ENCODE data around the gene TMEM72. TPM values are rescaled to one million over a fixed set of nuclear protein-coding genes. Genes with fewer than 3 reads are reported as not detected.

The TMEM72 gene
- total and polyA plus RNA-seq, 2 experiments from 2014 or later = not detected

- Histone ChIP-seq H3K4me1 (ENCODE audit: insufficient read depth) (0 out of 2 replicates have a peak, but pooled peaks cover 6% of the 10 kb centered on the region), H3K4me2 (no peak overlapping the region), H4K20me1 (replicated peaks; ENCODE audit: insufficient read depth) (no peaks in the 10 kb centered on the region), H3K9me2 (ENCODE audit: insufficient read depth) (no peaks in the 10 kb centered on the region), H3K4me3 (no peak overlapping the region), H3K36me3 (ENCODE audit: insufficient read depth) (no peaks in the 10 kb centered on the region), H3K27ac (ENCODE audit: low read depth) (no peak overlapping the region), H3K27me3 (ENCODE audit: insufficient read depth) (no peaks in the 10 kb centered on the region), H2AFZ (no peak overlapping the region), H3K79me2 (replicated peaks; ENCODE audit: insufficient read depth) (no peaks in the 10 kb centered on the region), H3F3A (replicated peaks; ENCODE audit: low read depth) (no peaks in the 10 kb centered on the region)
- peaks cover 10% of the 10 kb centered on the region for H3K27me3 Mint-ChIP-seq (ENCODE audit: insufficient read depth, low read depth, poor library complexity)
- H3K9me3 Mint-ChIP-seq = peaks cover 3% of the 10 kb centered on the region; the same call in 1 of the 3 replicates
- no peak overlapping the region for H3K27ac Mint-ChIP-seq
- DNase-seq (ENCODE audit: low spot score) (no peak), ATAC-seq (no peak)
- TF ChIP-seq STAT1 (IDR thresholded peaks at IDR 0.05; ENCODE audit: unreplicated experiment) (no peak), ZNF114 (CRISPR knock-in tag; IDR thresholded peaks at IDR 0.05) (no peak), EZH2 (IDR thresholded peaks at IDR 0.05; ENCODE audit: low read depth, unreplicated experiment) (no peak), JUNB (IDR thresholded peaks at IDR 0.05; ENCODE audit: unreplicated experiment) (no peak), ZNF331 (CRISPR knock-in tag; IDR thresholded peaks at IDR 0.05; ENCODE audit: low read depth) (no peak), NANOG (IDR thresholded peaks at IDR 0.05; ENCODE audit: borderline replicate concordance) (no peak), ZNF462 (CRISPR knock-in tag; IDR thresholded peaks at IDR 0.05) (no peak)
- TF ChIP-seq, protein P1, sequence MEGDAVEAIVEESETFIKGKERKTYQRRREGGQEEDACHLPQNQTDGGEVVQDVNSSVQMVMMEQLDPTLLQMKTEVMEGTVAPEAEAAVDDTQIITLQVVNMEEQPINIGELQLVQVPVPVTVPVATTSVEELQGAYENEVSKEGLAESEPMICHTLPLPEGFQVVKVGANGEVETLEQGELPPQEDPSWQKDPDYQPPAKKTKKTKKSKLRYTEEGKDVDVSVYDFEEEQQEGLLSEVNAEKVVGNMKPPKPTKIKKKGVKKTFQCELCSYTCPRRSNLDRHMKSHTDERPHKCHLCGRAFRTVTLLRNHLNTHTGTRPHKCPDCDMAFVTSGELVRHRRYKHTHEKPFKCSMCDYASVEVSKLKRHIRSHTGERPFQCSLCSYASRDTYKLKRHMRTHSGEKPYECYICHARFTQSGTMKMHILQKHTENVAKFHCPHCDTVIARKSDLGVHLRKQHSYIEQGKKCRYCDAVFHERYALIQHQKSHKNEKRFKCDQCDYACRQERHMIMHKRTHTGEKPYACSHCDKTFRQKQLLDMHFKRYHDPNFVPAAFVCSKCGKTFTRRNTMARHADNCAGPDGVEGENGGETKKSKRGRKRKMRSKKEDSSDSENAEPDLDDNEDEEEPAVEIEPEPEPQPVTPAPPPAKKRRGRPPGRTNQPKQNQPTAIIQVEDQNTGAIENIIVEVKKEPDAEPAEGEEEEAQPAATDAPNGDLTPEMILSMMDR (conservative IDR thresholded peaks at IDR 0.05; ENCODE audit: low read depth in 2 of 2) = no peak
- TF ChIP-seq, protein P2, sequence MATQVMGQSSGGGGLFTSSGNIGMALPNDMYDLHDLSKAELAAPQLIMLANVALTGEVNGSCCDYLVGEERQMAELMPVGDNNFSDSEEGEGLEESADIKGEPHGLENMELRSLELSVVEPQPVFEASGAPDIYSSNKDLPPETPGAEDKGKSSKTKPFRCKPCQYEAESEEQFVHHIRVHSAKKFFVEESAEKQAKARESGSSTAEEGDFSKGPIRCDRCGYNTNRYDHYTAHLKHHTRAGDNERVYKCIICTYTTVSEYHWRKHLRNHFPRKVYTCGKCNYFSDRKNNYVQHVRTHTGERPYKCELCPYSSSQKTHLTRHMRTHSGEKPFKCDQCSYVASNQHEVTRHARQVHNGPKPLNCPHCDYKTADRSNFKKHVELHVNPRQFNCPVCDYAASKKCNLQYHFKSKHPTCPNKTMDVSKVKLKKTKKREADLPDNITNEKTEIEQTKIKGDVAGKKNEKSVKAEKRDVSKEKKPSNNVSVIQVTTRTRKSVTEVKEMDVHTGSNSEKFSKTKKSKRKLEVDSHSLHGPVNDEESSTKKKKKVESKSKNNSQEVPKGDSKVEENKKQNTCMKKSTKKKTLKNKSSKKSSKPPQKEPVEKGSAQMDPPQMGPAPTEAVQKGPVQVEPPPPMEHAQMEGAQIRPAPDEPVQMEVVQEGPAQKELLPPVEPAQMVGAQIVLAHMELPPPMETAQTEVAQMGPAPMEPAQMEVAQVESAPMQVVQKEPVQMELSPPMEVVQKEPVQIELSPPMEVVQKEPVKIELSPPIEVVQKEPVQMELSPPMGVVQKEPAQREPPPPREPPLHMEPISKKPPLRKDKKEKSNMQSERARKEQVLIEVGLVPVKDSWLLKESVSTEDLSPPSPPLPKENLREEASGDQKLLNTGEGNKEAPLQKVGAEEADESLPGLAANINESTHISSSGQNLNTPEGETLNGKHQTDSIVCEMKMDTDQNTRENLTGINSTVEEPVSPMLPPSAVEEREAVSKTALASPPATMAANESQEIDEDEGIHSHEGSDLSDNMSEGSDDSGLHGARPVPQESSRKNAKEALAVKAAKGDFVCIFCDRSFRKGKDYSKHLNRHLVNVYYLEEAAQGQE (IDR thresholded peaks at IDR 0.05; ENCODE audit: unreplicated experiment) = no peak
- peaks cover 13% of the 10 kb centered on the region; the same call in 2 of the 3 replicates for H3K4me1 Mint-ChIP-seq
- peaks cover 2% of the 10 kb centered on the region; the same call in 2 of the 3 replicates for H3K36me3 Mint-ChIP-seq (ENCODE audit: low read depth)
- no peak overlapping the region for H3K4me3 Mint-ChIP-seq
These were observed 14.1 kb upstream of the TMEM72 start for GRCh38 chr10:44897049-44897448.

Data from GM23338 (cell line).